Fibroblast of lung (primary cell): ENCODE measurements around the gene LUC7L2. TPM values are rescaled to one million over a fixed set of nuclear protein-coding genes. Genes with fewer than 3 reads are reported as not detected.

Experiments
- DNase-seq, 2 donors: peaks; one replicate each; pipeline versions ENCODE4 v3.0.0 to v3.0.0-alpha.2; 2010; ENCODE audit warnings: low read depth in 2 of 2
- H2AFZ ChIP-seq: 2 replicates; pipeline ENCODE4 v1.5.1; 2012; ENCODE audit warnings: low read length, control low read depth, inconsistent platforms
- H3K27ac ChIP-seq: 2 replicates; pipeline ENCODE4 v1.5.1; 2011; ENCODE audit warnings: low read length, control low read depth; ENCODE audit not compliant: insufficient read depth
- H3K27me3 ChIP-seq: 2 replicates; pipeline ENCODE4 v1.5.1; 2011; ENCODE audit warnings: mild to moderate bottlenecking, low read length; ENCODE audit not compliant: control insufficient read depth, insufficient read depth
- H3K36me3 ChIP-seq: 2 replicates; pipeline ENCODE4 v1.5.1; 2011; ENCODE audit warnings: low read length; ENCODE audit not compliant: control insufficient read depth, insufficient read depth
- H3K4me1 ChIP-seq: 2 replicates; pipeline ENCODE4 v1.5.1; 2011; ENCODE audit warnings: low read length; ENCODE audit not compliant: control insufficient read depth, insufficient read depth; ENCODE audit errors: extremely low read depth
- H3K4me2 ChIP-seq: 2 replicates; pipeline ENCODE4 v1.5.1; 2011; ENCODE audit warnings: low read length, control low read depth; ENCODE audit not compliant: insufficient read depth; ENCODE audit errors: extremely low read depth
- H3K4me3 ChIP-seq, 4 experiments: fragments of 200-600 bp in 1 of 4; sonication (generic) in 1 of 4; replicated peaks in 1 of 4; 2 replicates each; pipeline ENCODE4 v1.5.1; 2011 to 2016; ENCODE audit warnings: low read length in 4 of 4, low read depth in 3 of 4, mild to moderate bottlenecking in 3 of 4, control low read depth in 2 of 4, inconsistent platforms in 1 of 4, mixed read lengths in 1 of 4; ENCODE audit not compliant: insufficient read depth in 1 of 4; ENCODE audit errors: control extremely low read depth in 1 of 4
- H3K79me2 ChIP-seq: 2 replicates; pipeline ENCODE4 v1.5.1; 2012; ENCODE audit warnings: mild to moderate bottlenecking, low read length, inconsistent platforms; ENCODE audit not compliant: control insufficient read depth, insufficient read depth
- H3K9ac ChIP-seq: 2 replicates; pipeline ENCODE4 v1.5.1; 2011; ENCODE audit warnings: mild to moderate bottlenecking, low read length, control low read depth; ENCODE audit not compliant: insufficient read depth
- H3K9me3 ChIP-seq: 2 replicates; pipeline ENCODE4 v1.5.1; 2012; ENCODE audit warnings: low read depth, low read length; ENCODE audit not compliant: control insufficient read depth, insufficient read depth
- H4K20me1 ChIP-seq: 2 replicates; pipeline ENCODE4 v1.5.1; 2011; ENCODE audit warnings: low read length; ENCODE audit not compliant: control insufficient read depth, insufficient read depth; ENCODE audit errors: extremely low read depth
- CTCF ChIP-seq, 2 donors: IDR thresholded peaks in 1 of 2; conservative IDR thresholded peaks in 1 of 2; 1 replicate in 1 of 2; 2 replicates in 1 of 2; pipeline ENCODE4 v1.5.1; 2011 to 2012; ENCODE audit warnings: low read length in 2 of 2, control low read depth in 1 of 2, inconsistent platforms in 1 of 2, low read depth in 1 of 2, mild to moderate bottlenecking in 1 of 2
- EZH2 ChIP-seq: IDR thresholded peaks from 2 replicates; pipeline ENCODE4 v1.5.1; 2012; ENCODE audit warnings: low read length, control low read depth, mild to moderate bottlenecking; ENCODE audit errors: missing control alignments
- polyA plus RNA-seq, 2 donors: library from polyadenylated mRNA; depleted of rRNA in 1 of 2; stranded (reverse) in 1 of 2; unstranded in 1 of 2; fragments of >200 nt; gene quantifications; 2 replicates each; pipeline ENCODE4 v1.2.1, GENCODE V29; 2011 to 2012; ENCODE audit warnings: missing spikeins in 1 of 2
- total RNA-seq: library from RNA; depleted of rRNA; stranded (reverse); fragments of >200 nt; gene quantifications from 2 replicates; pipeline ENCODE4 v1.2.1, GENCODE V29; 2014

Gene LUC7L2
- total and polyA plus RNA-seq, 2 donors (not counting 1 experiment from before 2014, with no cell fraction given), result 38.5 to 48.7 TPM

GRCh38 chr7:139384611-139385010 lies 24.9 kb downstream of the LUC7L2 start:
- Histone ChIP-seq H3K9me3 (no peaks in the 10 kb centered on the region), H3K4me2 (no peak overlapping the region), H3K79me2 (peaks cover 30% of the 10 kb centered on the region), H3K4me3 (no peak overlapping the region), H3K9ac (no peak overlapping the region), H3K27ac (no peak overlapping the region), H3K36me3 (no peaks in the 10 kb centered on the region), H2AFZ (no peak overlapping the region), H3K4me1 (no peaks in the 10 kb centered on the region), H3K27me3 (no peaks in the 10 kb centered on the region), H4K20me1 (no peaks in the 10 kb centered on the region)
- no peak for DNase-seq
- no peak for TF ChIP-seq EZH2
- no peak for TF ChIP-seq CTCF (conservative IDR thresholded peaks at IDR 0.05 in 1 of 2, IDR thresholded peaks at IDR 0.05 in 1 of 2; ENCODE audit: low read depth in 1 of 2, low read length in 2 of 2)

GRCh38 chr7:139387594-139387993 lies 27.9 kb downstream of the LUC7L2 start:
- no peak for DNase-seq
- Histone ChIP-seq H3K36me3 (no peaks in the 10 kb centered on the region), H3K9ac (no peak overlapping the region)

GRCh38 chr7:139389091-139389490 lies 29.4 kb downstream of the LUC7L2 start:
- Histone ChIP-seq H3K4me2 (no peak overlapping the region), H2AFZ (no peak overlapping the region), H3K9me3 (no peaks in the 10 kb centered on the region), H4K20me1 (no peaks in the 10 kb centered on the region), H3K27ac (no peak overlapping the region), H3K4me3 (no peak overlapping the region), H3K4me1 (no peaks in the 10 kb centered on the region), H3K79me2 (peaks cover 40% of the 10 kb centered on the region), H3K27me3 (no peaks in the 10 kb centered on the region), H3K36me3 (no peaks in the 10 kb centered on the region), H3K9ac (no peak overlapping the region)
- DNase-seq, result no peak
- TF ChIP-seq EZH2, result no peak
- TF ChIP-seq CTCF (conservative IDR thresholded peaks at IDR 0.05 in 1 of 2, IDR thresholded peaks at IDR 0.05 in 1 of 2; ENCODE audit: low read depth in 1 of 2, low read length in 2 of 2), result no peak

More at GRCh38 chr7:139387594-139387993, 27.9 kb downstream of the LUC7L2 start:
- Histone ChIP-seq H3K4me2 (no peak overlapping the region), H3K79me2 (peaks cover 33% of the 10 kb centered on the region), H3K27ac (no peak overlapping the region), H3K9me3 (no peaks in the 10 kb centered on the region), H3K4me3 (no peak overlapping the region), H4K20me1 (no peaks in the 10 kb centered on the region), H3K4me1 (no peaks in the 10 kb centered on the region), H2AFZ (no peak overlapping the region), H3K27me3 (no peaks in the 10 kb centered on the region)
- TF ChIP-seq CTCF (conservative IDR thresholded peaks at IDR 0.05 in 1 of 2, IDR thresholded peaks at IDR 0.05 in 1 of 2; ENCODE audit: low read depth in 1 of 2, low read length in 2 of 2) (no peak), EZH2 (no peak)
